ENCODE data around the gene MARK1. TPM values are rescaled to one million over a fixed set of nuclear protein-coding genes. Genes with fewer than 3 reads are reported as not detected.

MARK1 gene
- total RNA-seq, 1 donor = 0.72 TPM

GRCh38 chr1:220666349-220666748, 138.4 kb downstream of the MARK1 start:
- no peak for TF ChIP-seq CTCF (IDR thresholded peaks at IDR 0.05; ENCODE audit: extremely low read depth, low read depth, low read length)
- no peak overlapping the region for H3K4me2 ChIP-seq (ENCODE audit: insufficient read depth, low read length)
- no peak overlapping the region for H2AFZ ChIP-seq (ENCODE audit: low read length)
- no peaks in the 10 kb centered on the region for H3K4me1 ChIP-seq (ENCODE audit: insufficient read depth, low read length)
- no peaks in the 10 kb centered on the region for H4K20me1 ChIP-seq (ENCODE audit: insufficient read depth, low read length)
- H3K79me2 ChIP-seq (ENCODE audit: insufficient read depth, low read length) = no peaks in the 10 kb centered on the region
- peaks cover 2% of the 10 kb centered on the region for H3K9me3 ChIP-seq (ENCODE audit: low read depth, low read length)
- DNase-seq (ENCODE audit: insufficient read length, low spot score, missing footprints) = no peak
- no peaks in the 10 kb centered on the region for H3K36me3 ChIP-seq (ENCODE audit: insufficient read depth, low read length)
- no peak overlapping the region for H3K27ac ChIP-seq (ENCODE audit: low read depth, low read length)
- peaks cover 4% of the 10 kb centered on the region for H3K27me3 ChIP-seq (ENCODE audit: insufficient read depth, low read length)
- H3K4me3 ChIP-seq (ENCODE audit: insufficient read depth, low read length) = no peak overlapping the region

- Histone ChIP-seq H3K4me2 (ENCODE audit: insufficient read depth, low read length) (no peak overlapping the region), H3K9me3 (ENCODE audit: low read depth, low read length) (peaks cover 2% of the 10 kb centered on the region), H3K27me3 (ENCODE audit: insufficient read depth, low read length) (peaks cover 4% of the 10 kb centered on the region), H3K4me1 (ENCODE audit: insufficient read depth, low read length) (no peaks in the 10 kb centered on the region), H3K36me3 (ENCODE audit: insufficient read depth, low read length) (no peaks in the 10 kb centered on the region), H4K20me1 (ENCODE audit: insufficient read depth, low read length) (no peaks in the 10 kb centered on the region), H3K4me3 (ENCODE audit: insufficient read depth, low read length) (no peak overlapping the region), H3K27ac (ENCODE audit: low read depth, low read length) (no peak overlapping the region), H2AFZ (ENCODE audit: low read length) (no peak overlapping the region), H3K79me2 (ENCODE audit: insufficient read depth, low read length) (no peaks in the 10 kb centered on the region)
- DNase-seq (ENCODE audit: insufficient read length, low spot score, missing footprints) = no peak
- no peak for TF ChIP-seq CTCF (IDR thresholded peaks at IDR 0.05; ENCODE audit: extremely low read depth, low read depth, low read length)
Measured at GRCh38 chr1:220669005-220669404, 141.1 kb downstream of the MARK1 start.

GRCh38 chr1:220670365-220670764, 142.4 kb downstream of the MARK1 start:
- H3K4me2 ChIP-seq (ENCODE audit: insufficient read depth, low read length) = no peak overlapping the region
- no peak overlapping the region for H2AFZ ChIP-seq (ENCODE audit: low read length)
- H4K20me1 ChIP-seq (ENCODE audit: insufficient read depth, low read length) = no peaks in the 10 kb centered on the region
- H3K27me3 ChIP-seq (ENCODE audit: insufficient read depth, low read length) = peaks cover 4% of the 10 kb centered on the region
- peaks cover 2% of the 10 kb centered on the region for H3K9me3 ChIP-seq (ENCODE audit: low read depth, low read length)
- no peaks in the 10 kb centered on the region for H3K36me3 ChIP-seq (ENCODE audit: insufficient read depth, low read length)
- H3K79me2 ChIP-seq (ENCODE audit: insufficient read depth, low read length) = no peaks in the 10 kb centered on the region
- no peak for DNase-seq (ENCODE audit: insufficient read length, low spot score, missing footprints)
- TF ChIP-seq CTCF (IDR thresholded peaks at IDR 0.05; ENCODE audit: extremely low read depth, low read depth, low read length) = no peak
- H3K4me1 ChIP-seq (ENCODE audit: insufficient read depth, low read length) = no peaks in the 10 kb centered on the region
- H3K27ac ChIP-seq (ENCODE audit: low read depth, low read length) = no peak overlapping the region
- H3K4me3 ChIP-seq (ENCODE audit: insufficient read depth, low read length) = no peak overlapping the region

- peaks cover 2% of the 10 kb centered on the region for H3K9me3 ChIP-seq (ENCODE audit: low read depth, low read length)
- H2AFZ ChIP-seq (ENCODE audit: low read length) = no peak overlapping the region
- TF ChIP-seq CTCF (IDR thresholded peaks at IDR 0.05; ENCODE audit: extremely low read depth, low read depth, low read length) = no peak
- no peaks in the 10 kb centered on the region for H4K20me1 ChIP-seq (ENCODE audit: insufficient read depth, low read length)
- H3K36me3 ChIP-seq (ENCODE audit: insufficient read depth, low read length) = no peaks in the 10 kb centered on the region
- no peak overlapping the region for H3K4me3 ChIP-seq (ENCODE audit: insufficient read depth, low read length)
- no peak for DNase-seq (ENCODE audit: insufficient read length, low spot score, missing footprints)
- no peak overlapping the region for H3K27ac ChIP-seq (ENCODE audit: low read depth, low read length)
- no peak overlapping the region for H3K4me2 ChIP-seq (ENCODE audit: insufficient read depth, low read length)
- no peaks in the 10 kb centered on the region for H3K79me2 ChIP-seq (ENCODE audit: insufficient read depth, low read length)
- no peaks in the 10 kb centered on the region for H3K4me1 ChIP-seq (ENCODE audit: insufficient read depth, low read length)
- peaks cover 7% of the 10 kb centered on the region for H3K27me3 ChIP-seq (ENCODE audit: insufficient read depth, low read length)
Measured at GRCh38 chr1:220673921-220674320, 146.0 kb downstream of the MARK1 start.

Measured in osteoblast (primary cell).